Measurements from ENCODE around the gene ARL4A. TPM values are rescaled to one million over a fixed set of nuclear protein-coding genes. Genes with fewer than 3 reads are reported as not detected.
"Not testable (repeated sequence)": the region's sequence is repeated elsewhere in the genome, so short reads cannot be mapped to it uniquely, and the experiment has no call there.

Gene ARL4A
- total RNA-seq, 4 donors from 2014 or later, result 27.4 to 44.1 (median 34.2) TPM

DNA sequence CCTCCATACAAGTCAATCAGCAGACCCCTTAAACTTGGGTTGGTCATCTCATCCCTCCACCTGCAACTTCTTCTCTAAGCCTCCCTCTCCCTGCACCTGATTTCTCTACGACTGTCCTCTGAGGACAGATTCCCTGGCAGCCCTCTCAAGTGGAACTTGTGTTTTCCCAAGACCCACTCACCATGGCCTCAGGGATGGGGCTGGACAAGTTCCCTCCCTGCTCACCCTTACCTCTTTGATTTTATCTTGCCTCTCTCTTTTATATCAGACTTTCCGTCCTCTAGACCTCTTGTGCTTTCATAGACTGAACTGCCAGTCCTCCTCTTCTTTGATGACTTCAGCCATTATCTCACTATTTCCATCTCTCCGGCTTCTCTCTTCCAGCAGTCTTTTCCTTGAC, 46.2 kb upstream of the ARL4A start:
- WGBS, 2 donors, result 95 to 100% methylated on average over 2 to 3 of the region's 3 CpGs
- DNase-seq (ENCODE audit: low spot score in 2 of 2), result no peak
- Histone ChIP-seq H3K4me1 (peaks cover 0 to 18% (median 4%) of the 10 kb centered on the region in 4 donors), H3K9me3 (no peaks in the 10 kb centered on the region), H3K27me3 (no peaks in the 10 kb centered on the region), H3K4me3 (no peak overlapping the region), H3K27ac (no peak overlapping the region), H3K36me3 (no peaks in the 10 kb centered on the region)
- TF ChIP-seq EP300 (IDR thresholded peaks at IDR 0.05), result no peak
- no peak for TF ChIP-seq POLR2A (IDR thresholded peaks at IDR 0.05)
- TF ChIP-seq, protein P1, sequence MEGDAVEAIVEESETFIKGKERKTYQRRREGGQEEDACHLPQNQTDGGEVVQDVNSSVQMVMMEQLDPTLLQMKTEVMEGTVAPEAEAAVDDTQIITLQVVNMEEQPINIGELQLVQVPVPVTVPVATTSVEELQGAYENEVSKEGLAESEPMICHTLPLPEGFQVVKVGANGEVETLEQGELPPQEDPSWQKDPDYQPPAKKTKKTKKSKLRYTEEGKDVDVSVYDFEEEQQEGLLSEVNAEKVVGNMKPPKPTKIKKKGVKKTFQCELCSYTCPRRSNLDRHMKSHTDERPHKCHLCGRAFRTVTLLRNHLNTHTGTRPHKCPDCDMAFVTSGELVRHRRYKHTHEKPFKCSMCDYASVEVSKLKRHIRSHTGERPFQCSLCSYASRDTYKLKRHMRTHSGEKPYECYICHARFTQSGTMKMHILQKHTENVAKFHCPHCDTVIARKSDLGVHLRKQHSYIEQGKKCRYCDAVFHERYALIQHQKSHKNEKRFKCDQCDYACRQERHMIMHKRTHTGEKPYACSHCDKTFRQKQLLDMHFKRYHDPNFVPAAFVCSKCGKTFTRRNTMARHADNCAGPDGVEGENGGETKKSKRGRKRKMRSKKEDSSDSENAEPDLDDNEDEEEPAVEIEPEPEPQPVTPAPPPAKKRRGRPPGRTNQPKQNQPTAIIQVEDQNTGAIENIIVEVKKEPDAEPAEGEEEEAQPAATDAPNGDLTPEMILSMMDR (IDR thresholded peaks at IDR 0.05), result no peak

DNA sequence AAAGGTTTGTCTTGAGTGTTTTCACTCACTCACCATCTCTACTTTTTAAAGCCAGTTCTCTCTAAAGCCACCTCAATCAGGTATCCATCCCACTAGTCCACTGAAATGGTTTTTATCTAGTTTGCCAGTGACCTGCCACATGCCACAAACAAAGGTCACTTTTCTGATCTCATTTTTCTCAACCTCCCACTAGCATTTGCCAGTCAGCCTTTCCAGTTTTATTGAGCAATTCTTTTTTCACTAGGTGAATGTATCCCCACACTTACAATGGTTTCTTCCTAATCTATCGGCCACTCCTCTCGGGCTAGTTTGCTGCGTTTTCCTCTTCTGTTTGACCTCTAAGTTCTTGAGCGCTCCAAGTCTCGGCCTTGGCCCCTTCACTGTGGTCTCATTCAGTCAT, 44.9 kb upstream of the ARL4A start:
- no peaks in the 10 kb centered on the region for H3K27me3 ChIP-seq
- no peak overlapping the region for H3K27ac ChIP-seq
- peaks cover 0 to 18% (median 4%) of the 10 kb centered on the region in 4 donors for H3K4me1 ChIP-seq
- 69 to 75% methylated on average over 5 of the region's 5 CpGs for WGBS, 2 donors
- no peaks in the 10 kb centered on the region for H3K9me3 ChIP-seq
- no peak for DNase-seq (ENCODE audit: low spot score in 2 of 2)
- TF ChIP-seq, protein P1 (IDR thresholded peaks at IDR 0.05), result no peak
- TF ChIP-seq POLR2A (IDR thresholded peaks at IDR 0.05), result no peak
- TF ChIP-seq EP300 (IDR thresholded peaks at IDR 0.05), result no peak
- no peaks in the 10 kb centered on the region for H3K36me3 ChIP-seq
- no peak overlapping the region for H3K4me3 ChIP-seq

GRCh38 chr7:12643001-12643643, 44.3 kb upstream of the ARL4A start:
- Histone ChIP-seq H3K9me3 (no peaks in the 10 kb centered on the region), H3K4me3 (no peak overlapping the region), H3K27ac (no peak overlapping the region), H3K4me1 (peaks cover 0 to 12% (median 3%) of the 10 kb centered on the region in 4 donors), H3K36me3 (no peaks in the 10 kb centered on the region), H3K27me3 (no peaks in the 10 kb centered on the region)
- TF ChIP-seq POLR2A (IDR thresholded peaks at IDR 0.05), result no peak
- no peak for TF ChIP-seq EP300 (IDR thresholded peaks at IDR 0.05)
- TF ChIP-seq, protein P1 (IDR thresholded peaks at IDR 0.05), result no peak
- DNase-seq (ENCODE audit: low spot score in 2 of 2), result no peak
- WGBS, 2 donors, result 61 to 71% methylated on average over 3 of the region's 3 CpGs

DNA sequence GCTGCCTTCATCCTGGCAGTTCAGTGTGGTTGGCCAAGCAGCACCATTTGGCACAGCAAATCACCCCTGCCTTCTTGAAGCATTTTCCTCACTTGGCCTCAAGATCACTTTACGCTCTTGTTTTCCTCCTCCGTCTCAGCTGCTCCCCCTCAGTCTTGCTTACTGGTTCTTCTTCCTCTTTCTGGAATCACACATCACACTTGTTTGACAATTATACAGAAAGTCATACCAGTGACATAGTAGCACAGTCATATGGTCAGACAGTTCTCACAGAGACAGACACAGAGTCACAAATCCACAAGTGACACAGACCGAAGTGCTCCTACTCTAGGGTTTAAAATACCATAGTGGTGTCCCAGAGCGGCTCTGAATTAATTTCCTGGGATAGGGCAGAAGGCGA, 43.8 kb upstream of the ARL4A start:
- H3K4me3 ChIP-seq, result no peak overlapping the region
- no peak for DNase-seq (ENCODE audit: low spot score in 2 of 2)
- no peaks in the 10 kb centered on the region for H3K27me3 ChIP-seq
- H3K27ac ChIP-seq, result no peak overlapping the region
- H3K4me1 ChIP-seq, result peaks cover 0 to 6% (median under 1%) of the 10 kb centered on the region in 4 donors
- no peak for TF ChIP-seq EP300 (IDR thresholded peaks at IDR 0.05)
- TF ChIP-seq, protein P1 (IDR thresholded peaks at IDR 0.05), result no peak
- no peaks in the 10 kb centered on the region for H3K36me3 ChIP-seq
- no peaks in the 10 kb centered on the region for H3K9me3 ChIP-seq
- 87% methylated on average over 5 of the region's 5 CpGs for WGBS, 2 donors

DNA sequence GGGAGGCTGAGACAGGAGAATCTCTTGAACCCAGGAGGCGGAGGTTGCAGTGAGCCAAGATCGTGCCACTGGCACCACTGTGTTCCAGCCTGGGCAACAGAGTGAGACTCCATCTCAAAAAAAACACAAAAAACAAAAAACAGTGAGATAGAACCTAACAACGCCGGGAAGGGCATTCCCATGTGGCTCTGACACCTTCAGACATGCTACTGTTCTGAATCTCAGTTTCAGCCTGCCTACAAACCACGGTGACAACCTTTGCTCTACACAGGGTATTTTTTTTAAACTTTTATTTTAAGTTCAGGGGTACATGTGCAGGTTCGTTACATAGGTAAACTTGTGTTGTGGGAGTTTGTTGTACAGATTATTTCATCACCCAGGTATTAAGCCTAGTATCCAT, 42.2 kb upstream of the ARL4A start:
- not testable (repeated sequence) for DNase-seq (ENCODE audit: low spot score in 2 of 2); H3K27me3 ChIP-seq; H3K36me3 ChIP-seq; H3K4me3 ChIP-seq; H3K4me1 ChIP-seq; H3K27ac ChIP-seq; H3K9me3 ChIP-seq
- WGBS, 2 donors, result 83 to 96% methylated on average over 6 of the region's 6 CpGs

DNA sequence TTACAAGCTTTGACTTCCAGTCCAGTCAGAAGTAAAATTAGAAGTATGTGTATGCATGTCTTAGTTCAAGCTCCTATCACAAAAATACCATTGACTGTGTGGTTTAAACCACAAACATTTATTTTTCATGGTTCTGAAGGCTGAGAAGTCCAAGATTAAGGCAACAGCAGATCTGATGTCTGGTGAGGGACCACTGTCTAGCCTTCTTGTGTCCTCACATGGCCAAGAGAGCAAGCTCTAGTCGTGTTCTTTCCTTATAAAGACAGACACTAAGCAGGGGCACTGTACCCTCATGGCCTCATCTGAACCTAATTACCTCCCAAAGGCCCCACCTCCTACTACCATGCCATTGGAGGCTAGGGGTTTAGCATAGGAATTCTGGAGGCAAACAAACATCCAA, 41.3 kb upstream of the ARL4A start:
- Histone ChIP-seq H3K27ac (no peak overlapping the region), H3K9me3 (no peaks in the 10 kb centered on the region), H3K36me3 (no peaks in the 10 kb centered on the region), H3K4me1 (no peaks in the 10 kb centered on the region), H3K4me3 (no peak overlapping the region), H3K27me3 (no peaks in the 10 kb centered on the region)
- DNase-seq (ENCODE audit: low spot score in 2 of 2), result no peak
- TF ChIP-seq, protein P1 (IDR thresholded peaks at IDR 0.05), result no peak
- TF ChIP-seq EP300 (IDR thresholded peaks at IDR 0.05), result no peak
- no peak for TF ChIP-seq POLR2A (IDR thresholded peaks at IDR 0.05)
- 27 to 56% methylated on average over 1 of the region's 1 CpG for WGBS, 2 donors
